ES-I3 (cell line): ENCODE measurements around the gene UMODL1.

Experiments
- H3K36me3 ChIP-seq: 2 replicates; pipeline ENCODE4 v1.6.1; 2013; ENCODE audit warnings: mild to moderate bottlenecking, low read length, control low read depth, moderate library complexity; ENCODE audit not compliant: insufficient read depth
- H3K4me1 ChIP-seq: 2 replicates; pipeline ENCODE4 v1.6.1; 2013; ENCODE audit warnings: mild to moderate bottlenecking, control low read depth, low read length; ENCODE audit not compliant: insufficient read depth
- H3K9ac ChIP-seq: 2 replicates; pipeline ENCODE4 v1.6.1; 2013; ENCODE audit warnings: low read depth, mild to moderate bottlenecking, low read length, moderate library complexity
- H3K9me3 ChIP-seq: 2 replicates; pipeline ENCODE4 v1.6.1; 2013; ENCODE audit warnings: mild to moderate bottlenecking, low read length, moderate library complexity; ENCODE audit not compliant: control insufficient read depth, insufficient read depth

UMODL1 gene

GRCh38 chr21:42187976-42188653 lies 117.0 kb downstream of the UMODL1 start:
- Histone ChIP-seq H3K4me1 (no peaks in the 10 kb centered on the region), H3K9ac (no peak overlapping the region), H3K36me3 (no peaks in the 10 kb centered on the region), H3K9me3 (no peaks in the 10 kb centered on the region; the same call in 1 of the 2 replicates)

GRCh38 chr21:42188663-42189062 lies 117.5 kb downstream of the UMODL1 start:
- H3K4me1 ChIP-seq: no peaks in the 10 kb centered on the region
- H3K9ac ChIP-seq: no peak overlapping the region
- no peaks in the 10 kb centered on the region for H3K36me3 ChIP-seq

GRCh38 chr21:42189431-42189830 lies 118.3 kb downstream of the UMODL1 start:
- H3K9ac ChIP-seq: no peak overlapping the region

More at GRCh38 chr21:42188663-42189062, 117.5 kb downstream of the UMODL1 start:
- no peaks in the 10 kb centered on the region; the same call in 1 of the 2 replicates for H3K9me3 ChIP-seq

GRCh38 chr21:42189860-42190485 lies 118.9 kb downstream of the UMODL1 start:
- Histone ChIP-seq H3K9ac (no peak overlapping the region), H3K36me3 (no peaks in the 10 kb centered on the region), H3K9me3 (no peaks in the 10 kb centered on the region; the same call in 1 of the 2 replicates), H3K4me1 (no peaks in the 10 kb centered on the region)

More at GRCh38 chr21:42189431-42189830, 118.3 kb downstream of the UMODL1 start:
- no peaks in the 10 kb centered on the region for H3K4me1 ChIP-seq
- no peaks in the 10 kb centered on the region; the same call in 1 of the 2 replicates for H3K9me3 ChIP-seq
- H3K36me3 ChIP-seq: no peaks in the 10 kb centered on the region

- no peaks in the 10 kb centered on the region; the same call in 1 of the 2 replicates for H3K9me3 ChIP-seq
- H3K36me3 ChIP-seq: no peaks in the 10 kb centered on the region
- no peaks in the 10 kb centered on the region for H3K4me1 ChIP-seq
- no peak overlapping the region for H3K9ac ChIP-seq
Measured at GRCh38 chr21:42190486-42190863, 119.4 kb downstream of the UMODL1 start.

- no peaks in the 10 kb centered on the region; the same call in 1 of the 2 replicates for H3K9me3 ChIP-seq
- H3K4me1 ChIP-seq: no peaks in the 10 kb centered on the region
- no peaks in the 10 kb centered on the region for H3K36me3 ChIP-seq
- H3K9ac ChIP-seq: no peak overlapping the region
Measured at GRCh38 chr21:42191064-42191463, 119.9 kb downstream of the UMODL1 start.

GRCh38 chr21:42191696-42192595 lies 120.8 kb downstream of the UMODL1 start:
- Histone ChIP-seq H3K4me1 (no peaks in the 10 kb centered on the region), H3K36me3 (no peaks in the 10 kb centered on the region), H3K9me3 (no peaks in the 10 kb centered on the region), H3K9ac (no peak overlapping the region)
